Calu3 (cell line): Measurements from ENCODE around the gene IST1. TPM values are rescaled to one million over a fixed set of nuclear protein-coding genes. Genes with fewer than 3 reads are reported as not detected.
A peak's percentile ranks its signal among the peaks of the same experiment; 100 is the strongest.

ENCODE experiments used
- BruUV-seq: library from RNA; stranded (reverse); fragments of 400-500 nt; replicated peaks from 2 replicates; lab custom pipeline; 2021; lab: Mats Ljungman, UMichigan
- CTCF ChIA-PET: fragments of 300-600 bp; sonication (Branson Sonifier 250); formaldehyde crosslinking; loops from one replicate; lab custom pipeline; 2022; ENCODE audit warnings: antibody characterized with exemption; lab: Charles Lee
- DNase-seq: peaks from one replicate; pipeline ENCODE4 v3.0.0; 2022
- H3K27ac Mint-ChIP-seq: one replicate; pipeline ENCODE4 v1.8.0; 2022; ENCODE audit warnings: mixed read lengths; ENCODE audit not compliant: unreplicated experiment
- H3K27me3 Mint-ChIP-seq: one replicate; pipeline ENCODE4 v1.8.0; 2022; ENCODE audit warnings: mixed read lengths; ENCODE audit not compliant: unreplicated experiment
- H3K36me3 Mint-ChIP-seq: one replicate; pipeline ENCODE4 v1.8.0; 2022; ENCODE audit warnings: mild to moderate bottlenecking, moderate library complexity, mixed read lengths; ENCODE audit not compliant: insufficient read depth, unreplicated experiment
- H3K4me1 Mint-ChIP-seq: one replicate; pipeline ENCODE4 v1.8.0; 2022; ENCODE audit warnings: mild to moderate bottlenecking, low read depth, mixed read lengths; ENCODE audit not compliant: unreplicated experiment
- H3K4me3 Mint-ChIP-seq: one replicate; pipeline ENCODE4 v1.8.0; 2022; ENCODE audit warnings: mild to moderate bottlenecking, low read depth, moderate library complexity, mixed read lengths; ENCODE audit not compliant: unreplicated experiment
- H3K9me3 Mint-ChIP-seq: one replicate; pipeline ENCODE4 v1.8.0; 2022; ENCODE audit warnings: low read depth, mixed read lengths; ENCODE audit not compliant: unreplicated experiment
- CTCF ChIP-seq: fragments of 200-600 bp; IDR thresholded peaks from one replicate; pipeline ENCODE4 v1.8.0; 2022; ENCODE audit warnings: antibody characterized with exemption; ENCODE audit not compliant: unreplicated experiment
- intact Hi-C: fragments of 100-400 bp; cut with micrococcal nuclease; formaldehyde crosslinking; loops from one replicate; pipeline ENCODE4 v1.10.0; 2022; ENCODE audit not compliant: unreplicated experiment
- total RNA-seq: library from RNA; stranded (reverse); gene quantifications from 2 replicates; pipeline ENCODE4 v1.2.3, GENCODE V29; 2022

IST1 gene
- total RNA-seq, 1 experiment from 2014 or later, result 252 TPM

- Mint-ChIP-seq H3K27ac (no peak overlapping the region), H3K9me3 (no peaks in the 10 kb centered on the region), H3K36me3 (no peaks in the 10 kb centered on the region), H3K4me1 (no peaks in the 10 kb centered on the region), H3K4me3 (no peak overlapping the region), H3K27me3 (no peaks in the 10 kb centered on the region)
- no TSS peak for BruUV-seq
- CTCF ChIA-PET, result no interaction called here
- DNase-seq, result no peak
- intact Hi-C loops, result no loop called here
- TF ChIP-seq CTCF, result no peak
Measured at GRCh38 chr16:71954180-71954579, 58.8 kb downstream of the IST1 start.

GRCh38 chr16:71954699-71955195 lies 59.4 kb downstream of the IST1 start:
- no TSS peak for BruUV-seq
- Mint-ChIP-seq H3K9me3 (no peaks in the 10 kb centered on the region), H3K27ac (no peak overlapping the region), H3K4me3 (no peak overlapping the region), H3K4me1 (no peaks in the 10 kb centered on the region), H3K36me3 (no peaks in the 10 kb centered on the region), H3K27me3 (no peaks in the 10 kb centered on the region)
- no peak for TF ChIP-seq CTCF
- CTCF ChIA-PET, result interaction anchor here (0.5 to 0.6 kb wide), 2 partner anchors 42 to 48 kb away, joined by 3 read pairs; no protein-coding TSS in a partner anchor
- intact Hi-C loops, result no loop called here
- no peak for DNase-seq

GRCh38 chr16:71956486-71956885 lies 61.2 kb downstream of the IST1 start:
- Mint-ChIP-seq H3K36me3 (no peaks in the 10 kb centered on the region), H3K4me1 (no peaks in the 10 kb centered on the region), H3K27ac (no peak overlapping the region), H3K9me3 (no peaks in the 10 kb centered on the region), H3K4me3 (no peak overlapping the region), H3K27me3 (no peaks in the 10 kb centered on the region)
- no TSS peak for BruUV-seq
- DNase-seq, result no peak
- intact Hi-C loops, result no loop called here
- CTCF ChIA-PET, result interaction anchor here (0.5 to 1.2 kb wide), 2 partner anchors 9 to 56 kb away, joined by 3 to 5 read pairs; no protein-coding TSS in a partner anchor
- TF ChIP-seq CTCF, result no peak

GRCh38 chr16:71961066-71962039 lies 66.0 kb downstream of the IST1 start:
- BruUV-seq, result no TSS peak
- intact Hi-C loops, result loop anchor here (2.0 to 10.0 kb wide), 5 partner anchors 67 to 317 kb away; partner anchors contain the start of genes AP1G1 and IST1

More at GRCh38 chr16:71961066-71962039, 66.0 kb downstream of the IST1 start:
- no peaks in the 10 kb centered on the region for H3K4me1 Mint-ChIP-seq
- H3K9me3 Mint-ChIP-seq, result no peaks in the 10 kb centered on the region
- CTCF ChIA-PET, result interaction anchor here (0.5 to 1.5 kb wide), 20 partner anchors 10 to 421 kb away, joined by 3 to 26 read pairs (median 4); partner anchors contain the start of genes ATXN1L, MARVELD3 and ZNF821
- H3K27me3 Mint-ChIP-seq, result no peaks in the 10 kb centered on the region
- TF ChIP-seq CTCF, result peak; percentile 83
- H3K36me3 Mint-ChIP-seq, result no peaks in the 10 kb centered on the region
- H3K4me3 Mint-ChIP-seq, result no peak overlapping the region
- no peak overlapping the region for H3K27ac Mint-ChIP-seq
- DNase-seq, result peak; percentile 88
